Endometrium (tissue), 2 donors: ENCODE results near the gene IDI1.
"Not testable (repeated sequence)": the region's sequence is repeated elsewhere in the genome, so short reads cannot be mapped to it uniquely, and the experiment has no call there.

Source experiments
- FAIRE-seq: peaks from 2 replicates; lab custom pipeline; 2012; peaks lifted over from hg19 to GRCh38; lab: Jason Lieb, UNC
- donor health status: control.
- donor health status: control.

Gene IDI1

DNA sequence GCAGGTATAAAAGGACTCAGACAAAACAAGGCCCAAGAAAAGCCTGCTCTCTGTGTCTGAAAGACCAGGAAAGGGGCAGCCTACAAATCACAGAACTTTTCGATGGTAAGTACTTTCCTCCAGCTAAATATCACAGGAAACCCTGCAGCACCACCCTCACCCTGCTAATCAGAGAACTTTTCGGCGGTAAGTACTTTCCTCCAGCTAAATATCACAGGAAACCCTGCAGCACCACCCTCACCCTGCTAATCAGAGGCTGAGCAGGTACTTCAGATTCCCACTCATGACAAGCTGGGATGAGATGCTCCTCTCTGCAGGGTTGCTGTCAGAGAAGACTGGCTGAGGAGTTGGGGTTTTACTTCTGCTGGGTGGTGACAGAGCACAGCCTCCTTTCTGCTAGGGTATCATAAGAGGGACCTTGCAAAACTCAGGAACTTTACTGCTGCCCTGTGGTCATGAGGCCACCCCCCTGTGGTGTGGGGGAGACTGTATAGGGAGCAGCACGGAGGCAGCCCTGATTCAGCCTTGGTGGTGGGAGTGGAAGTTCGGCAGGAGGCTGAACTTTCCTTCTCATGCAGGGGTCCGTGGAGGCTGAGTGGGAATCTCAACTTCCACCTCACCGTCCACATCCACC lies 14.4 kb upstream of the IDI1 start:
- no peak for FAIRE-seq

DNA sequence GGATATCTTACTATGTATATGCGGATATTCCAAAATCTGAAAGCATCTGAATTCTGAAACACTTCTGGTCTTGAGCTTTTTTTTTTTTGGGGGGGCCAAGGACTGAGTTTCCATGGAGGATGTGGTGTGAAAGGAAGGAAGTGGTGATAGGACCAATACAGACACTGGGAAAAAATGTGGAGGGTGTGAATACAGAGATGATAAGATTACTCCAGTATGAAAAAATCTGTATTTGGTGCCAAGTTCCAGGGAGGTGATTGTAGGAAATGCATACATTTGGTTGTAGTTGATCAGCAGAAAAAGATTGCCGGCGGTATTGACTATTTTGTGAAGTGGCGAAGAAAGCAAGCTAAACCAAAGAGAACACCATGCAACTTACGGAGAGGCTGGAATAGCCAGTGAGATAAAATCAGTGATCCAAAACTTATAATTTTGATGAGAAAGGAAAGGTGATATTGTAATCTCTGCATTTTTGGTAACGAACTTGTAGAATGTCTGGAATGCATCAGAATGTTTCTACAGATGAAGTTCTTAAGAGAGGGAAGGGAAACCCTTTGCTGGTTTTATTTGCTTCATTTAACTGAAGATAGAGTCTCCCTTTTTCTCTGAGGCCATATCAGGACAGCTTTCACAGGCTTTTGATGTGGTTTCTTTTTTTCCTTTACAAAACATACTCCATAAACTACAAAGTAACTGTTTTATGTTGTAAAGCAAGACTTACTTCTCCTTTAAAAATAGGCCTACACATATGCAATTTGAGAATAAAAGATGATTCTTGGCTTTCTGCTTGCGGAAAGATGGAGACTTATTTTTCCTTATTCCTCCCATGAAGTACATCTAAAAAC lies 13.2 kb upstream of the IDI1 start:
- FAIRE-seq, result no peak

DNA sequence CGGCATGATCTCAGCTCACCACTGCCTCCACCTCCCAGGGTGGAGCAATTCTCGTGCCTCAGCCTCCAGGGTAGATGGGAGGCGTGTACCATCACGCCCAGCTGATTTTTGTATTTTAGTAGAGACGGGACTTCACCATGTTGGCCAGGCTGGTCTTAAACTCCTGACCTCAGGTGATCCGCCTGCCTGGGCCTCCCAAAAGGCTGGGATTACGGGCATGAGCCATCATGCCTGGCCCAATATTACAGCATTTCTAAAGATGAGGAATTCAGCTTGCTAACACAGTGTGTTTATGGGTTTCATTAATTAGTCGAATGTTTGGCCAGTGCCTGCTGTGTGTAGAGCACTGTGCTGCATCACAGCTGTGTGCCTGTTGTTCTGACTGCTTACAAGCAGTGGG lies 11.0 kb upstream of the IDI1 start:
- FAIRE-seq, result no peak

DNA sequence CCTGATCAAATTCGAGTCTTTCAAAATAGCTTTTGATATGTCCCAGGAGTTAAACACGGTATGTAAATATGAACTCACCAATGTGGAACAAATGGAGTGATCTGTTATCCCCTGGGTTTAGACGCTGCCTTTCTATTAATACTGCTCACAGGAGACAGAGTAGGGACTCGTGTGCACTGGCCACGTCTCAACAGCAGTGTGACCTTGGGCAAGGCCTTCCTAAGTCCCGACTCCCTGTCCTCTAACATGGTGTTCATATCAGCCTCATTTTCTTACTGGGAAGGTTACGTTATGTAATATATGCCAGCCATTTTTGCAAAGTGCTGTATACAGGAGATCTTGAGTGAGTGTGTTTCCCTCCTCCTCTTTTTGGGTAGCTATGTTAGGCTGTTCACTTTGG lies 9.1 kb upstream of the IDI1 start:
- FAIRE-seq, result no peak

- no peak for FAIRE-seq
These were observed 8.3 kb upstream of the IDI1 start for GRCh38 chr10:1057106-1057657.

DNA sequence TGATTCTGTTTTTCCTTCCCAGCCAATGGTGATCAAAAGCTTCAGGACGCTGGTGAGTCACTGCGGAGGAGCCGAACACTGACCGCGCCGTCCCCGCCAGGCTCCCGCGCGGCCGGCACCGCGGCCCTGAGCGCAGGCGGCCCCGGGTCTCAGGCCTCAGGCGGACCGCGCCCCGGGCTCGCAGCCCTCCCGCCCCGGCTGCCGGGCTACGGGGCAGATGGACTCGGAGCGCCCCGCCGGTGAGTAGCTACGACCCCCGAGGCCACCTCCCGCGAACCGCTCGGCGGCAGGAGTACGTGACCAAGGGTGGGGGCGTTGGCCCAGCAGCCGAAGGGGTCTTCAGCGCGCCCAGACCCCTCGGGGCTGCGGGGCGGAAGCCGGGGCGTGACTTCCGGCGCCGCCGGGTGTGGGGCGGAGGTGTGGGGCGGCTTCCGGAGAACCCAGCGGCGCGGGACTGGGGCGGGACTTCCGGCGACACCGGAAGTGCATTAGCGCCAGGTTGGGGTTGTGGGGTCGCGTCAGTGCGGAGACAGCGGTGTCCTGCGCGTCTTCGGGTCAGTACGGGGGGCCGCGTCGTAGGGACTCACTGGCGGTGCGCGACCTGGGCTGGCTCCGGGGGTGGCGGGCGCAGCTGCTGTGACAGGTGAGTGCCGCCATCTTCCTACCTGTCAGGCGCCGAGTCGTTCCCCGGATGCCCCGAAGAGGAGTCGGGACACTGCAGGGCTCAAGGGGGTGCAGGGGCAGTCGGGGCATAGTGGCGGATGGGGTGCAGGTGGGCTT lies 7.6 kb upstream of the IDI1 start, which contains the start of gene WDR37:
Gene WDR37, plus strand, starts transcription at position 60 of the 780 bp plus-strand sequence. CDS start 15,771 bp downstream, outside the sequence.
- FAIRE-seq, result no peak

GRCh38 chr10:1054684-1055083 lies 5.8 kb upstream of the IDI1 start:
- no peak for FAIRE-seq

GRCh38 chr10:1050554-1050953 lies 1.6 kb upstream of the IDI1 start:
- FAIRE-seq, result no peak

DNA sequence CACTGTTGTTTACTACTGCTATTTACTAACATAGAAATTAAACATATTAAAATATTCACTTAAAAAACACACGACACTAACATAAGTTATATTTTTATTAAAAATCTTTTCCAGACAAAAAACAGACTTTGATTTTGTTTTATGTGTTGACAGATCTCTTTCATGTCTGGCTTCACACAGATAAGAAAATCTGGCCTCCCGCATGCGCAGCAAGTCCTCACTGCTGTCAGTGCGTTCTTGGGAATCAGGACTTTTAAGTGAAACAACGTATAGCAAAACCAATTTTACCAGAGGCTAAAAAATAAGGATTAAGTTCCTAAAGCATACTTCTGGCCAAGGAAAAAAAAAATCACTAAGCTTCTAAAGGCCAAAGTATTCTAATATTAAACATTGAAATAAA lies 1.2 kb upstream of the IDI1 start:
- no peak for FAIRE-seq

DNA sequence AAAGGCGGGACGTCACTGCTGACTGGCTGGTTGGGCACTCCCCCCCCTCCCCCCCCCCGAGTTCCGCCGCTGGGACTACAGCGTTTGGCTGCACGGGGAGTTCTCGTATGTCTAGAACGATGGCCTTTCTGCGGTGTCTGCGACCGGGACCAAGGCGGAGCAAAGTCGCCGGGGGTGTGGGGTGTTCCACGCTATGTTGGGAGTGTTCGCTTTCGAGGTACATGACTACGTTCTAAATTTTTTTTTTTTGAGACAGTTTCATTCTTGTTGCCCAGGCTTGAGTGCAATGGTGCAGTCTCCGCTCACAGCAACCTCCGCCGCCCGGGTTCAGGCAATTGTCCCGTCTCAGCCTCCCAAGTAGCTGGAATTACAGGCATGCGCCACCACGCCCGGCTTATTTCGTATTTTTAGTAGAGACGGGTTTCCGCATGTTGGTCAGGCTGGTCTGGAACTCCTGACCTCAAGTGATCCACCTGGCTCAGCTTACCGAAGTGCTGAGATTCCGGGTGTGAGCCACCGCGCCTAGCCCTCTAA lies 573 bp upstream of the IDI1 start:
- no peak for FAIRE-seq

DNA sequence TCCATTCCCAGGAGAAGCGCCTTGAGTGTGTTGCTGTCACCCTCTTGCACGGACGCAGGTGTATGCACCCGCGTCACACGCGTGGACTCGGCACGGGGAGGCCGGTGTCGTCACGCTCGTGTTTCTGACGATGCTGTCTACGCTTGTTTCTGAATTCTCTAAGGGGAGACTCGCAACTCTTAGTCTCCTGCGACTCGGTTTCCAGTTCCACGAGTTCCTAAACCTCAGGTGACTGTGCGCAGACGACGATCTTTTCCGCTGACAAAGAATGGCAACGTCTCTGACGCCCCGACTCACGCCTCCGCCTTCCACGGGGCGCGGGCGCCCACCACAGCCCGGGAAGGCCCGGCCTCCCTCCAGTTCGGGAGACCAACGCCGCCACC lies 579 bp downstream of the IDI1 start:
- FAIRE-seq, result no peak

GRCh38 chr10:1047937-1048336 lies 982 bp downstream of the IDI1 start:
- FAIRE-seq, result no peak

DNA sequence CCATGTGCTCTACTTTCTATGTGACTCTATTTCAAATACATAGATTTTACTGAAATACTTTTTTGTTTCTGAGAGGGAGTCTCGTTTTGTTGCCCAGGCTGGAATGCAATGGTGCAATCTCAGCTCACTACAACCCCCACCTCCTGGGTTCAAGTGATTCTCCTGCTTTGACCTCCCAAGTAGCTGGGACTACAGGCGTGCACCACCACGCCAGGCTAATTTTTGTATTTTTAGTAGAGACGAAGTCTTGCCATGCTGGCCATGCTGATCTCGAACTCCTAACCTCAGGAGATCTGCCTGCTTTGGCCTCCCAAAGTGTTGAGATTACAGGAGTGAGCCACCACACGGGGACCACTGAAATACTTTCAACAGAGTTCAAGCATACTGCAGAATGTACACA lies 3.5 kb downstream of the IDI1 start:
- no peak for FAIRE-seq

DNA sequence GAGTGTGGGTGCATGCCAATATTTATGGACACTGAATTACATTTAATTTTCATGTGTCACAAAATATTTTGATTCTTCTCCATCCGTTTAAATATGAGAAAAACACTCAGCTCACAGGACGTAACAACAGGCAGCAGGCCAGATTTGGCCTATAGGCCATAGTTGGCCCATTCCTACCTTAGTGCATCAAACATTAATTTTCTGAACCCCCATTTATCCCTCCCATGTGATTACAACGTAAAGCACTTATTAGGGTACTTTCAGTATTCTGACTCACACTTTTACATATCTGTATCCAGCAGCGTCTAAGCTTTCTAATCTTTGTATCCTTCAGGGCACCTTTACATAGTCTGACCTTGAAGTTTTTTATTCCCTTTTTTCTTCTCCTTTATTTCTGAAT lies 4.0 kb downstream of the IDI1 start:
- FAIRE-seq, result no peak

- FAIRE-seq, result no peak
These were observed 4.8 kb downstream of the IDI1 start for GRCh38 chr10:1044146-1044545.

DNA sequence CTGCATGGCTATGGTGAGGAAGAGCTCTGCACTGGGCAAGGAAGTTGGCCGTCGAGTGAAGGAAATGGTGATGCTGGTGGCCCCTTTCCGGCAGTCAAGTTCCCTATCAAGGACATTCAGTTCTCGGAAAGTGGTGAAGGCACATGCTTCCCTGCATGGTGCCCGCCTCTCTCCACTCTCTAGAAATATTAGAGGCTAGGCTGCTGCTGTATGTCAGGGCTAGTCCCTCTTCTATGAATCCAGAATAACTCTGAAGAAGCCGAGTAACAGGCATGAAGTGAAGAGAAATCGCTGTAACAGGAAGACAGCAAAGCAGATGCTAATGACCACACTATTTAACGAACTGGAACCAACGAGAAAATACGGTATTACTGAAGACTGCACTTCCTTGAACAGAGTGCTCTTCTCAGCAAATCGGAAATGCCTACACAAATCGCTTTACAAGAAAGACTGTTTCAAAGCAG lies 5.4 kb downstream of the IDI1 start:
- FAIRE-seq, result no peak

DNA sequence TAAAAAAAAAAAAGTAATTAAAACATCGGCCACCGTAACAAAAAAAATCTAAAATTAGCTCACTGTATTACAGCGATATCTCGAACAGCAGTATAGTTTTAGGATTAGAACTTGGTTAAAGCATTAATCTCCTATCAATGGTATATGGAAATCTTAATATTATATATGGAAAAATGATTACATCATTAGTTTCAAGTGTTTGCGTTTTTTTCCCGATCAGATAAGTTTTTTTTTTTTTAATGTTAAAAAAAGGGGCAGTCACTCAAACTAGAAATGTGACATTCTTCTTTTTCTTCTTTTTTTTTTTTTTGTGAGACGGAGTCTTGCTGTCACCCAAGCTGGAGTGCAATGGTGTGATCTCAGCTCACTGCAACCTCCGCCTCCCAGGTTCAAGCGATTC lies 7.4 kb downstream of the IDI1 start:
- no peak for FAIRE-seq

- FAIRE-seq, result no peak
These were observed 8.8 kb downstream of the IDI1 start for GRCh38 chr10:1040133-1040532.

GRCh38 chr10:1038769-1039168 lies 10.2 kb downstream of the IDI1 start:
- FAIRE-seq, result not testable (repeated sequence)

- no peak for FAIRE-seq
These were observed 11.8 kb downstream of the IDI1 start for GRCh38 chr10:1037098-1037497.

- FAIRE-seq, result no peak
These were observed 12.6 kb downstream of the IDI1 start for GRCh38 chr10:1036341-1036791.

DNA sequence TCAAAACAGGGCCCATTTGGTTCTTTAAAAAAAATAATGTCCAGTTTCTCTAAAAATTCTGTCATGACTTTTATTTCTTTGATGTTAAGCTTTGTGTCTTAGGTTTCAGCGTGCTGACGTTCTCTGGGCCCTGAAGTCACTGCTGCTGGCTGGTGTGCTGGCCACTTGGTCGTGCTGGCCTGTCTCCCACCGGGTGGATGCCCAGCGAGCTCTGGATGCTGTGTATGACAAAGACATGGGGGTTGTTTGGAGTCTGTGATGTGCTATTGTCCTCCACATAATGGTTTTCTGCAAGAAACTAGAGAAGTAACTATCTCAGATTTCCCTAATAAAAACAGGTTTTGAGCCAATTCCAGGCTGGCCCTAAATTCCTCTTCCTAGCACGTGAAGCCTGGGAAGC lies 13.7 kb downstream of the IDI1 start:
- no peak for FAIRE-seq
